HCT116 (cell line): ENCODE measurements around the gene KCNJ18.

Source experiments
- ATF3 ChIP-seq: IDR thresholded peaks from 2 replicates; pipeline ENCODE4 v1.6.1; 2012
- CBX3 ChIP-seq: IDR thresholded peaks from 2 replicates; pipeline ENCODE4 v1.6.1; 2012; ENCODE audit warnings: low read depth
- CEBPB ChIP-seq: IDR thresholded peaks from 2 replicates; pipeline ENCODE4 v1.6.1; 2012; ENCODE audit warnings: low read depth
- EGR1 ChIP-seq: IDR thresholded peaks from 2 replicates; pipeline ENCODE4 v1.6.1; 2012; ENCODE audit warnings: low read depth
- ELF1 ChIP-seq: IDR thresholded peaks from 2 replicates; pipeline ENCODE4 v1.6.1; 2012; ENCODE audit warnings: low read depth, borderline replicate concordance
- EZH2 ChIP-seq: fragments of 200-600 bp; sonication (generic); IDR thresholded peaks from 2 replicates; pipeline ENCODE4 v1.6.1; 2017; ENCODE audit warnings: antibody characterized with exemption, mixed run types
- POLR2A ChIP-seq: IDR thresholded peaks from 2 replicates; pipeline ENCODE4 v1.7.0; 2011; ENCODE audit warnings: borderline replicate concordance; ENCODE audit not compliant: insufficient read depth, insufficient read length; ENCODE audit errors: extremely low read depth
- POLR2AphosphoS5 ChIP-seq: IDR thresholded peaks from 2 replicates; pipeline ENCODE4 v1.6.1; 2011; ENCODE audit warnings: mild to moderate bottlenecking, low read depth, low read length, moderate library complexity
- RAD21 ChIP-seq: IDR thresholded peaks from 2 replicates; pipeline ENCODE4 v1.6.1; 2012; ENCODE audit warnings: low read depth, mild to moderate bottlenecking
- SIN3A ChIP-seq: IDR thresholded peaks from 2 replicates; pipeline ENCODE4 v1.6.1; 2012; ENCODE audit warnings: low read depth
- YY1 ChIP-seq: IDR thresholded peaks from 2 replicates; pipeline ENCODE4 v1.6.1; 2011; ENCODE audit warnings: low read length, low read depth, moderate library complexity, mild to moderate bottlenecking; ENCODE audit not compliant: insufficient replicate concordance; ENCODE audit errors: extremely low read depth
- ZBTB33 ChIP-seq: IDR thresholded peaks from 2 replicates; pipeline ENCODE4 v1.6.1; 2011; ENCODE audit warnings: mild to moderate bottlenecking, low read length, moderate library complexity; ENCODE audit not compliant: insufficient replicate concordance; ENCODE audit errors: extremely low read depth
- TF ChIP-seq, protein P1 (sequence below), 3 experiments: fragments of 200-600 bp in 1 of 3; sonication (generic) in 1 of 3; IDR thresholded peaks in 2 of 3; conservative IDR thresholded peaks in 1 of 3; 2 replicates each; pipeline ENCODE4 v1.5.1; 2012 to 2017; ENCODE audit warnings: low read depth in 2 of 3, low read length in 2 of 3, antibody characterized with exemption in 1 of 3, borderline replicate concordance in 1 of 3, control low read depth in 1 of 3, mild to moderate bottlenecking in 1 of 3, mixed read lengths in 1 of 3, mixed run types in 1 of 3, moderate library complexity in 1 of 3; ENCODE audit not compliant: insufficient read depth in 1 of 3
- TF ChIP-seq, protein P2 (sequence below): IDR thresholded peaks from 2 replicates; pipeline ENCODE4 v1.6.1; 2012; ENCODE audit warnings: low read depth

GRCh38 chr17:21677911-21678310, 14.4 kb upstream of the KCNJ18 start:
- TF ChIP-seq, protein P1, sequence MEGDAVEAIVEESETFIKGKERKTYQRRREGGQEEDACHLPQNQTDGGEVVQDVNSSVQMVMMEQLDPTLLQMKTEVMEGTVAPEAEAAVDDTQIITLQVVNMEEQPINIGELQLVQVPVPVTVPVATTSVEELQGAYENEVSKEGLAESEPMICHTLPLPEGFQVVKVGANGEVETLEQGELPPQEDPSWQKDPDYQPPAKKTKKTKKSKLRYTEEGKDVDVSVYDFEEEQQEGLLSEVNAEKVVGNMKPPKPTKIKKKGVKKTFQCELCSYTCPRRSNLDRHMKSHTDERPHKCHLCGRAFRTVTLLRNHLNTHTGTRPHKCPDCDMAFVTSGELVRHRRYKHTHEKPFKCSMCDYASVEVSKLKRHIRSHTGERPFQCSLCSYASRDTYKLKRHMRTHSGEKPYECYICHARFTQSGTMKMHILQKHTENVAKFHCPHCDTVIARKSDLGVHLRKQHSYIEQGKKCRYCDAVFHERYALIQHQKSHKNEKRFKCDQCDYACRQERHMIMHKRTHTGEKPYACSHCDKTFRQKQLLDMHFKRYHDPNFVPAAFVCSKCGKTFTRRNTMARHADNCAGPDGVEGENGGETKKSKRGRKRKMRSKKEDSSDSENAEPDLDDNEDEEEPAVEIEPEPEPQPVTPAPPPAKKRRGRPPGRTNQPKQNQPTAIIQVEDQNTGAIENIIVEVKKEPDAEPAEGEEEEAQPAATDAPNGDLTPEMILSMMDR (IDR thresholded peaks at IDR 0.05 in 2 of 3, conservative IDR thresholded peaks at IDR 0.05 in 1 of 3; ENCODE audit: borderline replicate concordance in 1 of 3, insufficient read depth in 1 of 3, low read depth in 2 of 3, low read length in 2 of 3), result no peak
- TF ChIP-seq POLR2A (no peak), RAD21 (no peak), CEBPB (no peak), EZH2 (no peak), POLR2AphosphoS5 (no peak), ATF3 (no peak), CBX3 (no peak), EGR1 (no peak), SIN3A (no peak), ZBTB33 (no peak), YY1 (no peak), ELF1 (no peak)
- TF ChIP-seq, protein P2, sequence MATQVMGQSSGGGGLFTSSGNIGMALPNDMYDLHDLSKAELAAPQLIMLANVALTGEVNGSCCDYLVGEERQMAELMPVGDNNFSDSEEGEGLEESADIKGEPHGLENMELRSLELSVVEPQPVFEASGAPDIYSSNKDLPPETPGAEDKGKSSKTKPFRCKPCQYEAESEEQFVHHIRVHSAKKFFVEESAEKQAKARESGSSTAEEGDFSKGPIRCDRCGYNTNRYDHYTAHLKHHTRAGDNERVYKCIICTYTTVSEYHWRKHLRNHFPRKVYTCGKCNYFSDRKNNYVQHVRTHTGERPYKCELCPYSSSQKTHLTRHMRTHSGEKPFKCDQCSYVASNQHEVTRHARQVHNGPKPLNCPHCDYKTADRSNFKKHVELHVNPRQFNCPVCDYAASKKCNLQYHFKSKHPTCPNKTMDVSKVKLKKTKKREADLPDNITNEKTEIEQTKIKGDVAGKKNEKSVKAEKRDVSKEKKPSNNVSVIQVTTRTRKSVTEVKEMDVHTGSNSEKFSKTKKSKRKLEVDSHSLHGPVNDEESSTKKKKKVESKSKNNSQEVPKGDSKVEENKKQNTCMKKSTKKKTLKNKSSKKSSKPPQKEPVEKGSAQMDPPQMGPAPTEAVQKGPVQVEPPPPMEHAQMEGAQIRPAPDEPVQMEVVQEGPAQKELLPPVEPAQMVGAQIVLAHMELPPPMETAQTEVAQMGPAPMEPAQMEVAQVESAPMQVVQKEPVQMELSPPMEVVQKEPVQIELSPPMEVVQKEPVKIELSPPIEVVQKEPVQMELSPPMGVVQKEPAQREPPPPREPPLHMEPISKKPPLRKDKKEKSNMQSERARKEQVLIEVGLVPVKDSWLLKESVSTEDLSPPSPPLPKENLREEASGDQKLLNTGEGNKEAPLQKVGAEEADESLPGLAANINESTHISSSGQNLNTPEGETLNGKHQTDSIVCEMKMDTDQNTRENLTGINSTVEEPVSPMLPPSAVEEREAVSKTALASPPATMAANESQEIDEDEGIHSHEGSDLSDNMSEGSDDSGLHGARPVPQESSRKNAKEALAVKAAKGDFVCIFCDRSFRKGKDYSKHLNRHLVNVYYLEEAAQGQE, result no peak
